Measurements from ENCODE around the gene PSMC3.

- TF ChIP-seq CTCF (IDR thresholded peaks at IDR 0.05; ENCODE audit: poor library complexity) (no peak), EZH2 (IDR thresholded peaks at IDR 0.05; ENCODE audit: borderline replicate concordance) (no peak)
Measured at GRCh38 chr11:47449541-47449940, 23.3 kb upstream of the PSMC3 start.
